H1 (cell line): ENCODE results near the gene CITED4. TPM values are rescaled to one million over a fixed set of nuclear protein-coding genes. Genes with fewer than 3 reads are reported as not detected.

Experiments used
- BCL11A ChIP-seq, 2 experiments: IDR thresholded peaks; one replicate each; pipeline ENCODE4 v1.6.1; 2011; ENCODE audit warnings: low read depth in 2 of 2, low read length in 2 of 2, mild to moderate bottlenecking in 2 of 2
- POLR2AphosphoS5 ChIP-seq: IDR thresholded peaks from 2 replicates; pipeline ENCODE4 v1.6.1; 2011; ENCODE audit warnings: low read depth, low read length
- POU5F1 ChIP-seq: IDR thresholded peaks from 2 replicates; pipeline ENCODE4 v1.6.1; 2011; ENCODE audit warnings: low read depth, mild to moderate bottlenecking, low read length, moderate library complexity
- polyA plus RNA-seq, 7 experiments: library from polyadenylated mRNA; depleted of rRNA in 3 of 7; stranded (reverse) in 5 of 7; unstranded in 2 of 7; fragments of >200 nt in 5 of 7; fragments of 200-250 nt in 2 of 7; gene quantifications; 1 replicate in 5 of 7; 2 replicates in 1 of 7; 4 replicates in 1 of 7; pipeline versions ENCODE4 v1.2.1 to v1.2.3, GENCODE V29; 2011 to 2013; ENCODE audit warnings: missing spikeins in 2 of 7, mixed read lengths in 2 of 7
- total RNA-seq: library from RNA; stranded (reverse); fragmentation: NEBNext Ultra II Directional; extraction: Animal tissue kit (Norgen Biotek cat#: 25700); gene quantifications from 2 replicates; pipeline ENCODE4 v1.2.1, GENCODE V29; 2021

The CITED4 gene
- total and polyA plus RNA-seq, 2 of the 8 experiments (the other 6 are each of a cell fraction or from before 2014, with no cell fraction given): 5.4 to 16.3 TPM

- no peak for TF ChIP-seq POLR2AphosphoS5
- TF ChIP-seq POU5F1: no peak
- TF ChIP-seq BCL11A (IDR thresholded peaks at IDR 0.05; ENCODE audit: low read depth in 2 of 2, low read length in 2 of 2): no peak
These were observed 10.1 kb upstream of the CITED4 start (continued) for GRCh38 chr1:40872276-40872675.
